ENCODE data around the gene MRPL9.

GRCh38 chr1:151715726-151716404, 47.4 kb downstream of the MRPL9 start:
- TF ChIP-seq CBX3 (IDR thresholded peaks at IDR 0.05; ENCODE audit: borderline replicate concordance, low read depth) (no peak), POLR2A (IDR thresholded peaks at IDR 0.05; ENCODE audit: low read depth, low read length) (no peak), EP300 (IDR thresholded peaks at IDR 0.05; ENCODE audit: borderline replicate concordance in 1 of 2, control insufficient read depth in 1 of 2, low read depth in 2 of 2, low read length in 2 of 2) (no peak), CTCF (IDR thresholded peaks at IDR 0.05 in 2 of 3, conservative IDR thresholded peaks at IDR 0.05 in 1 of 3; ENCODE audit: control insufficient read depth in 2 of 3, extremely low read depth in 1 of 3, insufficient read depth in 1 of 3, low read depth in 3 of 3, low read length in 3 of 3) (0 out of 6 replicates have a peak, but pooled peaks of 1 of the 3 experiments have one; percentile 9), CHD1 (IDR thresholded peaks at IDR 0.05; ENCODE audit: low read depth, low read length) (no peak), CHD2 (IDR thresholded peaks at IDR 0.05; ENCODE audit: borderline replicate concordance, low read depth, low read length) (no peak), RB1 (IDR thresholded peaks at IDR 0.05; ENCODE audit: borderline replicate concordance) (no peak), HDAC2 (IDR thresholded peaks at IDR 0.05) (no peak), CREB1 (IDR thresholded peaks at IDR 0.05; ENCODE audit: low read depth) (no peak), MXI1 (IDR thresholded peaks at IDR 0.05; ENCODE audit: low read depth, low read length) (no peak)

Data from GM12878 (cell line).